GM18499 (cell line): Measurements from ENCODE around the gene CCDC192.

ENCODE experiments used
- ATAC-seq: cut with Tn5 transposase; IDR thresholded peaks from one replicate; pipeline ENCODE4 v1.9.1; 2021; ENCODE audit warnings: moderate number of reproducible peaks; ENCODE audit not compliant: insufficient read depth, unreplicated experiment

Gene CCDC192

GRCh38 chr5:127910307-127910956 is 207.2 kb downstream of the CCDC192 start:
- no peak for ATAC-seq

- no peak for ATAC-seq
These were observed 208.4 kb downstream of the CCDC192 start for GRCh38 chr5:127911619-127912018.

GRCh38 chr5:127912411-127912810 is 209.2 kb downstream of the CCDC192 start:
- no peak for ATAC-seq

- no peak for ATAC-seq
These were observed 213.8 kb downstream of the CCDC192 start for GRCh38 chr5:127916885-127917573.

GRCh38 chr5:127919006-127919796 is 216.0 kb downstream of the CCDC192 start:
- no peak for ATAC-seq

GRCh38 chr5:127919818-127920217 is 216.6 kb downstream of the CCDC192 start:
- no peak for ATAC-seq

GRCh38 chr5:127920936-127921335 is 217.7 kb downstream of the CCDC192 start:
- ATAC-seq, result no peak

- ATAC-seq, result no peak
These were observed 219.4 kb downstream of the CCDC192 start for GRCh38 chr5:127922603-127923002.

GRCh38 chr5:127923804-127924570 is 220.8 kb downstream of the CCDC192 start:
- no peak for ATAC-seq

GRCh38 chr5:127924606-127925005 is 221.4 kb downstream of the CCDC192 start:
- ATAC-seq, result no peak

GRCh38 chr5:127925916-127926315 is 222.7 kb downstream of the CCDC192 start:
- ATAC-seq, result no peak

GRCh38 chr5:127926974-127927373 is 223.8 kb downstream of the CCDC192 start:
- no peak for ATAC-seq

GRCh38 chr5:127928053-127928452 is 224.9 kb downstream of the CCDC192 start:
- ATAC-seq, result no peak

- no peak for ATAC-seq
These were observed 227.1 kb downstream of the CCDC192 start for GRCh38 chr5:127930311-127930710.

- no peak for ATAC-seq
These were observed 228.2 kb downstream of the CCDC192 start for GRCh38 chr5:127931396-127931795.

GRCh38 chr5:127933348-127933747 is 230.2 kb downstream of the CCDC192 start:
- no peak for ATAC-seq

GRCh38 chr5:127934791-127935256 is 231.6 kb downstream of the CCDC192 start:
- ATAC-seq, result no peak

GRCh38 chr5:127935398-127935797 is 232.2 kb downstream of the CCDC192 start:
- no peak for ATAC-seq

- ATAC-seq, result no peak
These were observed 233.3 kb downstream of the CCDC192 start for GRCh38 chr5:127936439-127936972.

- no peak for ATAC-seq
These were observed 235.6 kb downstream of the CCDC192 start for GRCh38 chr5:127938746-127939145.
